ENCODE results near the gene MYPOP. TPM values are rescaled to one million over a fixed set of nuclear protein-coding genes. Genes with fewer than 3 reads are reported as not detected.

The MYPOP gene
- total and polyA plus RNA-seq, 2 of the 13 experiments (the other 11 are each of a cell fraction or from before 2014, with no cell fraction given), result 2.3 to 2.7 TPM

DNA sequence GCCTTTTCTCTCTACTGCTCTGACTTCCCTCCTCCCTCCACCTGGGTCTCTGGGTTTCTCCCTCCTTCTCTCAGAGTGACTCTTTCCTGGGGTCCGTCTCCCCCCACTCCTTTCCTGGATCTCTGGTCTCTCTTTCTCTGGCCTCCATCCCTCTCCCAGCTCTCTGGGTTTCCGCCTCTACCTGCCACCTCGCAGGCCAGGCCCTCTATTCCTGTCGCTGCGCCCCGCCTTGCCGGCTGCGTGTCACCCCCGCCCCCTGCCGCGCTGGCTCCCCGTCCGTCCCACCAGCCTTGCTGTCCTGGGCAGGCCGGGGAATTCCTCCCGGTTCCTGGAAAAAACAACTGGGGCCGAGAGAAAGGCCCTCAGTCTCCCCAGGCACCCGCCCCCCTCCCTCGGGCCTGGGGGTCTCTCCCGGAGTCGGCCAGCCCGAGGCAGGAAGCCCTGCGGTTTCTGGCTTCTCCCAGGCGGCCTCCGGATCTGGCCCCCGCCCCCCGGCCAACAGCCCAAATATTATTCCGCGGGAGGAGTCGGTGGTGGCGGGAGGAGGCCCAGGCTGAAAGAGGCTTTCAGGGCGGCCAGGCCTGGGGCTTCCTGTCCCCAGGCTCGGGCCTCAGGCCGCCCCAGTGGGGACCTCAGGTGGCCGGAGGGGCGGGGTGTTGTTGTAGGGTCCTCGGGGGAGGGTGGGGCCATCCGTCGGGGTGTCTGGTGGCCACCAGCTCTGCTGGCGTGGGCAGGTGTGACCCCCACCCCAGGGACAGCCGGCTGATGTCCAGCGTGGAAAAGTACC lies 25.8 kb downstream of the MYPOP start (continued):
- 0 out of 2 replicates have a peak, but pooled peaks have one; percentile 30 for TF ChIP-seq KDM6A (CRISPR knock-in tag; IDR thresholded peaks at IDR 0.05; ENCODE audit: low read depth)
- TF ChIP-seq ZNF839 (CRISPR knock-in tag; IDR thresholded peaks at IDR 0.05; ENCODE audit: borderline replicate concordance), result no peak
- TF ChIP-seq, protein P1, sequence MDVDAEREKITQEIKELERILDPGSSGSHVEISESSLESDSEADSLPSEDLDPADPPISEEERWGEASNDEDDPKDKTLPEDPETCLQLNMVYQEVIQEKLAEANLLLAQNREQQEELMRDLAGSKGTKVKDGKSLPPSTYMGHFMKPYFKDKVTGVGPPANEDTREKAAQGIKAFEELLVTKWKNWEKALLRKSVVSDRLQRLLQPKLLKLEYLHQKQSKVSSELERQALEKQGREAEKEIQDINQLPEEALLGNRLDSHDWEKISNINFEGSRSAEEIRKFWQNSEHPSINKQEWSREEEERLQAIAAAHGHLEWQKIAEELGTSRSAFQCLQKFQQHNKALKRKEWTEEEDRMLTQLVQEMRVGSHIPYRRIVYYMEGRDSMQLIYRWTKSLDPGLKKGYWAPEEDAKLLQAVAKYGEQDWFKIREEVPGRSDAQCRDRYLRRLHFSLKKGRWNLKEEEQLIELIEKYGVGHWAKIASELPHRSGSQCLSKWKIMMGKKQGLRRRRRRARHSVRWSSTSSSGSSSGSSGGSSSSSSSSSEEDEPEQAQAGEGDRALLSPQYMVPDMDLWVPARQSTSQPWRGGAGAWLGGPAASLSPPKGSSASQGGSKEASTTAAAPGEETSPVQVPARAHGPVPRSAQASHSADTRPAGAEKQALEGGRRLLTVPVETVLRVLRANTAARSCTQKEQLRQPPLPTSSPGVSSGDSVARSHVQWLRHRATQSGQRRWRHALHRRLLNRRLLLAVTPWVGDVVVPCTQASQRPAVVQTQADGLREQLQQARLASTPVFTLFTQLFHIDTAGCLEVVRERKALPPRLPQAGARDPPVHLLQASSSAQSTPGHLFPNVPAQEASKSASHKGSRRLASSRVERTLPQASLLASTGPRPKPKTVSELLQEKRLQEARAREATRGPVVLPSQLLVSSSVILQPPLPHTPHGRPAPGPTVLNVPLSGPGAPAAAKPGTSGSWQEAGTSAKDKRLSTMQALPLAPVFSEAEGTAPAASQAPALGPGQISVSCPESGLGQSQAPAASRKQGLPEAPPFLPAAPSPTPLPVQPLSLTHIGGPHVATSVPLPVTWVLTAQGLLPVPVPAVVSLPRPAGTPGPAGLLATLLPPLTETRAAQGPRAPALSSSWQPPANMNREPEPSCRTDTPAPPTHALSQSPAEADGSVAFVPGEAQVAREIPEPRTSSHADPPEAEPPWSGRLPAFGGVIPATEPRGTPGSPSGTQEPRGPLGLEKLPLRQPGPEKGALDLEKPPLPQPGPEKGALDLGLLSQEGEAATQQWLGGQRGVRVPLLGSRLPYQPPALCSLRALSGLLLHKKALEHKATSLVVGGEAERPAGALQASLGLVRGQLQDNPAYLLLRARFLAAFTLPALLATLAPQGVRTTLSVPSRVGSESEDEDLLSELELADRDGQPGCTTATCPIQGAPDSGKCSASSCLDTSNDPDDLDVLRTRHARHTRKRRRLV (CRISPR knock-in tag; IDR thresholded peaks at IDR 0.05), result no peak
- TF ChIP-seq HDAC1 (CRISPR knock-in tag; IDR thresholded peaks at IDR 0.05), result peak; percentile 59; the same call in 1 of the 2 replicates
- no peak for TF ChIP-seq ZNF75D (CRISPR knock-in tag; IDR thresholded peaks at IDR 0.05; ENCODE audit: borderline replicate concordance)
- TF ChIP-seq MTA1 (CRISPR knock-in tag; IDR thresholded peaks at IDR 0.05; ENCODE audit: borderline replicate concordance), result no peak
- TF ChIP-seq ZBTB20 (CRISPR knock-in tag; IDR thresholded peaks at IDR 0.05; ENCODE audit: borderline replicate concordance, low read depth), result no peak
- TF ChIP-seq ZNF329 (CRISPR knock-in tag; IDR thresholded peaks at IDR 0.05; ENCODE audit: low read depth), result no peak
- TF ChIP-seq TOPORS (CRISPR knock-in tag; IDR thresholded peaks at IDR 0.05), result no peak
- TF ChIP-seq PHB2 (IDR thresholded peaks at IDR 0.05; ENCODE audit: partially characterized antibody), result no peak
- TF ChIP-seq UBTF (CRISPR knock-in tag; IDR thresholded peaks at IDR 0.05), result peak; percentile 87
- 0 out of 2 replicates have a peak, but pooled peaks have one; percentile 56 for TF ChIP-seq EED (CRISPR knock-in tag; IDR thresholded peaks at IDR 0.05)
- TF ChIP-seq SCMH1 (CRISPR knock-in tag; IDR thresholded peaks at IDR 0.05; ENCODE audit: borderline replicate concordance), result no peak
- no peak; the same call in 1 of the 2 replicates for TF ChIP-seq SPEN (CRISPR knock-in tag; IDR thresholded peaks at IDR 0.05; ENCODE audit: low read depth)
- no peak for TF ChIP-seq ZNF451 (CRISPR knock-in tag; IDR thresholded peaks at IDR 0.05)
- peak; percentile 73 for TF ChIP-seq ZNF768 (CRISPR knock-in tag; IDR thresholded peaks at IDR 0.05)
- TF ChIP-seq AKAP8 (CRISPR knock-in tag; IDR thresholded peaks at IDR 0.05), result 0 out of 2 replicates have a peak, but pooled peaks have one; percentile 45
- TF ChIP-seq, protein P2, sequence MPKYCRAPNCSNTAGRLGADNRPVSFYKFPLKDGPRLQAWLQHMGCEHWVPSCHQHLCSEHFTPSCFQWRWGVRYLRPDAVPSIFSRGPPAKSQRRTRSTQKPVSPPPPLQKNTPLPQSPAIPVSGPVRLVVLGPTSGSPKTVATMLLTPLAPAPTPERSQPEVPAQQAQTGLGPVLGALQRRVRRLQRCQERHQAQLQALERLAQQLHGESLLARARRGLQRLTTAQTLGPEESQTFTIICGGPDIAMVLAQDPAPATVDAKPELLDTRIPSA (CRISPR knock-in tag; IDR thresholded peaks at IDR 0.05; ENCODE audit: borderline replicate concordance), result no peak; the same call in 1 of the 2 replicates
- no peak for TF ChIP-seq FOXA3 (CRISPR knock-in tag; IDR thresholded peaks at IDR 0.05)
